H1 (cell line): ENCODE data around the gene PTDSS2. TPM values are rescaled to one million over a fixed set of nuclear protein-coding genes. Genes with fewer than 3 reads are reported as not detected.

Experiments used
- CTCF ChIA-PET: fragments of 300-600 bp; sonication (Branson Sonifier 250); formaldehyde crosslinking; loops from one replicate; lab custom pipeline; 2021; ENCODE audit not compliant: partially characterized antibody; lab: Charles Lee
- POLR2A ChIA-PET: fragments of 300-600 bp; sonication (Branson Sonifier 250); formaldehyde crosslinking; loops from one replicate; lab custom pipeline; 2021; ENCODE audit warnings: inconsistent platforms; ENCODE audit not compliant: partially characterized antibody; lab: Charles Lee
- DNase-seq, 2 experiments: peaks; one replicate each; pipeline versions ENCODE4 v3.0.0 to v3.0.0-alpha.2; 2010 to 2022; ENCODE audit warnings: low spot score in 2 of 2, low read depth in 1 of 2, mixed read lengths in 1 of 2
- FAIRE-seq: peaks from 2 replicates; lab custom pipeline; 2011; peaks lifted over from hg19 to GRCh38; lab: Jason Lieb, UNC
- H2AFZ ChIP-seq: 2 replicates; pipeline ENCODE4 v1.8.1; 2012; ENCODE audit warnings: low read length, inconsistent platforms
- H2AK5ac ChIP-seq: 2 replicates; pipeline ENCODE4 v1.6.1; 2013; ENCODE audit warnings: low read depth, low read length
- H2BK120ac ChIP-seq: replicated peaks from 2 replicates; pipeline ENCODE3; 2013; ENCODE audit warnings: low read depth, low read length, inconsistent platforms
- H2BK12ac ChIP-seq: 2 replicates; pipeline ENCODE4 v1.6.1; 2013; ENCODE audit warnings: low read depth, low read length
- H2BK15ac ChIP-seq: 2 replicates; pipeline ENCODE4 v1.6.1; 2013; ENCODE audit warnings: low read length
- H2BK20ac ChIP-seq: 2 replicates; pipeline ENCODE4 v1.6.1; 2013; ENCODE audit warnings: low read length
- H2BK5ac ChIP-seq: 2 replicates; pipeline ENCODE4 v1.6.1; 2013; ENCODE audit warnings: low read depth, low read length
- H3K14ac ChIP-seq: 2 replicates; pipeline ENCODE4 v1.6.1; 2013; ENCODE audit warnings: inconsistent platforms; ENCODE audit not compliant: insufficient read length
- H3K18ac ChIP-seq: 2 replicates; pipeline ENCODE4 v1.6.1; 2013; ENCODE audit warnings: low read length; ENCODE audit errors: extremely low read depth
- H3K23ac ChIP-seq: 2 replicates; pipeline ENCODE4 v1.6.1; 2013; ENCODE audit warnings: inconsistent platforms; ENCODE audit not compliant: insufficient read length
- H3K23me2 ChIP-seq: 2 replicates; pipeline ENCODE4 v1.6.1; 2013; ENCODE audit warnings: low read depth, low read length
- H3K27ac ChIP-seq: 2 replicates; pipeline ENCODE4 v1.6.1; 2011; ENCODE audit warnings: low read depth, low read length, inconsistent platforms
- H3K27me3 ChIP-seq, 4 experiments: replicated peaks in 1 of 4; 1 replicate in 1 of 4; 2 replicates in 3 of 4; pipeline versions ENCODE4 v1.6.1 to v1.8.1; 2011 to 2013; ENCODE audit warnings: low read length in 3 of 4, mild to moderate bottlenecking in 3 of 4, inconsistent platforms in 2 of 4, mixed read lengths in 2 of 4, moderate library complexity in 1 of 4; ENCODE audit not compliant: control insufficient read depth in 3 of 4, insufficient read depth in 3 of 4; ENCODE audit errors: extremely low read depth in 1 of 4
- H3K36me3 ChIP-seq, 4 experiments: 2 replicates each; pipeline versions ENCODE4 v1.6.1 to v1.8.1; 2011 to 2013; ENCODE audit warnings: mild to moderate bottlenecking in 4 of 4, low read length in 3 of 4, moderate library complexity in 2 of 4, control low read depth in 1 of 4, inconsistent platforms in 1 of 4; ENCODE audit not compliant: insufficient read depth in 4 of 4, control insufficient read depth in 2 of 4
- H3K4ac ChIP-seq: replicated peaks from 2 replicates; pipeline ENCODE3; 2013; ENCODE audit warnings: low read length, low read depth, mixed read lengths, inconsistent platforms; ENCODE audit not compliant: insufficient read length
- H3K4me1 ChIP-seq, 4 experiments: replicated peaks in 1 of 4; 1 replicate in 1 of 4; 2 replicates in 3 of 4; pipeline versions ENCODE4 v1.6.1 to v1.8.1; 2011 to 2013; ENCODE audit warnings: low read length in 3 of 4, inconsistent platforms in 2 of 4, mixed read lengths in 1 of 4; ENCODE audit not compliant: insufficient read depth in 4 of 4, control insufficient read depth in 3 of 4
- H3K4me2 ChIP-seq, 2 experiments: 2 replicates each; pipeline versions ENCODE4 v1.6.1 to v1.8.1; 2011 to 2013; ENCODE audit warnings: low read depth in 2 of 2, low read length in 2 of 2, control low read depth in 1 of 2, inconsistent platforms in 1 of 2, mild to moderate bottlenecking in 1 of 2; ENCODE audit not compliant: insufficient read depth in 1 of 2
- H3K4me3 ChIP-seq, 4 experiments: fragments of 200-600, 300-600 bp in 1 of 4; sonication (generic), shearing (Covaris generic), sonication (Bioruptor Twin) in 1 of 4; 2 replicates each; pipeline versions ENCODE4 v1.5.1 to v1.8.1; 2011 to 2016; ENCODE audit warnings: low read length in 4 of 4, low read depth in 3 of 4, control low read depth in 2 of 4, inconsistent platforms in 2 of 4, mild to moderate bottlenecking in 2 of 4, mixed read lengths in 1 of 4, moderate library complexity in 1 of 4; ENCODE audit not compliant: insufficient read depth in 2 of 4; ENCODE audit errors: extremely low read depth in 1 of 4
- H3K56ac ChIP-seq: replicated peaks from 2 replicates; pipeline ENCODE3; 2013; ENCODE audit warnings: low read depth, mild to moderate bottlenecking, mixed read lengths, low read length, inconsistent platforms; ENCODE audit not compliant: insufficient read length
- H3K79me1 ChIP-seq: 2 replicates; pipeline ENCODE4 v1.6.1; 2013; ENCODE audit warnings: low read depth, low read length, control low read depth
- H3K79me2 ChIP-seq, 2 experiments: 2 replicates each; pipeline versions ENCODE4 v1.6.1 to v1.8.1; 2012 to 2013; ENCODE audit warnings: low read length in 2 of 2, mild to moderate bottlenecking in 2 of 2, inconsistent platforms in 1 of 2; ENCODE audit not compliant: insufficient read depth in 2 of 2, control insufficient read depth in 1 of 2
- H3K9ac ChIP-seq, 4 experiments: replicated peaks in 1 of 4; 1 replicate in 1 of 4; 2 replicates in 3 of 4; pipeline versions ENCODE4 v1.6.1 to v1.8.1; 2011 to 2013; ENCODE audit warnings: low read depth in 3 of 4, low read length in 3 of 4, control low read depth in 2 of 4, mild to moderate bottlenecking in 2 of 4, moderate library complexity in 2 of 4, inconsistent platforms in 1 of 4; ENCODE audit errors: extremely low read depth in 1 of 4
- H3K9me3 ChIP-seq, 2 experiments: 2 replicates each; pipeline versions ENCODE4 v1.6.1 to v1.8.1; 2012 to 2013; ENCODE audit warnings: mild to moderate bottlenecking in 2 of 2, moderate library complexity in 2 of 2, control low read depth in 1 of 2, inconsistent platforms in 1 of 2, low read depth in 1 of 2, low read length in 1 of 2, mixed read lengths in 1 of 2; ENCODE audit not compliant: insufficient read depth in 2 of 2
- H4K20me1 ChIP-seq, 2 experiments: replicated peaks in 1 of 2; 2 replicates each; pipeline versions ENCODE3 to v1.8.1; 2011 to 2013; ENCODE audit warnings: inconsistent platforms in 2 of 2, low read length in 2 of 2, mild to moderate bottlenecking in 1 of 2; ENCODE audit not compliant: insufficient read depth in 2 of 2, control insufficient read depth in 1 of 2
- H4K5ac ChIP-seq: 2 replicates; pipeline ENCODE4 v1.6.1; 2013; ENCODE audit warnings: low read length, low read depth, mixed read lengths, inconsistent platforms; ENCODE audit not compliant: insufficient read length
- H4K8ac ChIP-seq: 2 replicates; pipeline ENCODE4 v1.8.0; 2013; ENCODE audit warnings: mild to moderate bottlenecking, moderate library complexity, low read length, inconsistent platforms; ENCODE audit not compliant: insufficient read depth; ENCODE audit errors: extremely low read depth
- H4K91ac ChIP-seq: replicated peaks from 2 replicates; pipeline ENCODE3; 2013; ENCODE audit warnings: low read length, mixed read lengths, inconsistent platforms; ENCODE audit not compliant: insufficient read length
- ATF2 ChIP-seq: IDR thresholded peaks from 2 replicates; pipeline ENCODE4 v1.6.1; 2012; ENCODE audit warnings: low read length, inconsistent platforms
- CBX5 ChIP-seq: fragments of 300-800, 300-1000 bp; sonication (generic); IDR thresholded peaks from 2 replicates; pipeline ENCODE4 v1.7.1; 2016; ENCODE audit warnings: antibody characterized with exemption, low read length, low read depth
- CBX8 ChIP-seq: fragments of 300-800, 300-1000 bp; sonication (generic); IDR thresholded peaks from 2 replicates; pipeline ENCODE4 v1.7.1; 2016; ENCODE audit warnings: low read depth, low read length, borderline replicate concordance
- CREB1 ChIP-seq: IDR thresholded peaks from 2 replicates; pipeline ENCODE4 v1.6.1; 2012; ENCODE audit warnings: inconsistent platforms
- CTBP2 ChIP-seq: IDR thresholded peaks from 2 replicates; pipeline ENCODE4 v1.7.0; 2011; ENCODE audit warnings: borderline replicate concordance, mild to moderate bottlenecking, moderate library complexity, mixed read lengths, low read length; ENCODE audit not compliant: insufficient read depth, insufficient read length
- GTF2F1 ChIP-seq: IDR thresholded peaks from 2 replicates; pipeline ENCODE4 v1.6.1; 2012; ENCODE audit warnings: low read depth, low read length, improper control_type of control experiment, borderline replicate concordance
- JUN ChIP-seq: IDR thresholded peaks from 2 replicates; pipeline ENCODE4 v1.6.1; 2011; ENCODE audit warnings: low read depth, mild to moderate bottlenecking, improper control_type of control experiment, low read length
- JUND ChIP-seq: IDR thresholded peaks from 2 replicates; pipeline ENCODE4 v1.6.1; 2011; ENCODE audit warnings: mild to moderate bottlenecking, improper control_type of control experiment, low read length
- KDM4A ChIP-seq: IDR thresholded peaks from one replicate; pipeline ENCODE4 v1.7.1; 2012; ENCODE audit warnings: low read depth, mild to moderate bottlenecking, moderate library complexity, low read length, inconsistent platforms; ENCODE audit not compliant: severe bottlenecking
- NRF1 ChIP-seq: IDR thresholded peaks from 2 replicates; pipeline ENCODE4 v1.6.1; 2011; ENCODE audit warnings: mild to moderate bottlenecking, low read depth, low read length, improper control_type of control experiment
- RFX5 ChIP-seq: IDR thresholded peaks from 2 replicates; pipeline ENCODE4 v1.6.1; 2011; ENCODE audit warnings: low read depth, low read length, improper control_type of control experiment, borderline replicate concordance
- TAF1 ChIP-seq: IDR thresholded peaks from 2 replicates; pipeline ENCODE4 v1.6.1; 2011; ENCODE audit warnings: mild to moderate bottlenecking, low read depth, low read length
- WGBS, 2 experiments: shearing (Covaris generic) in 1 of 2; methylation state at CpG; one replicate each; pipeline versions ENCODE4 v1.1.6 to v1.1.7; 2013 to 2015; ENCODE audit warnings: low lambda C conversion rate in 2 of 2, mixed read lengths in 2 of 2, inconsistent platforms in 1 of 2, low coverage in 1 of 2, missing lambda C conversion rate in 1 of 2; ENCODE audit not compliant: insufficient replicate concordance in 2 of 2, insufficient coverage in 1 of 2, insufficient read length in 1 of 2; ENCODE audit errors: extremely low coverage in 1 of 2, missing lambda C conversion rate in 1 of 2; 5-methylcytosine and 5-hydroxymethylcytosine counted together
- polyA plus RNA-seq, 7 experiments: library from polyadenylated mRNA; depleted of rRNA in 3 of 7; stranded (reverse) in 5 of 7; unstranded in 2 of 7; fragments of >200 nt in 5 of 7; fragments of 200-250 nt in 2 of 7; gene quantifications; 1 replicate in 5 of 7; 2 replicates in 1 of 7; 4 replicates in 1 of 7; pipeline versions ENCODE4 v1.2.1 to v1.2.3, GENCODE V29; 2011 to 2013; ENCODE audit warnings: missing spikeins in 2 of 7, mixed read lengths in 2 of 7
- total RNA-seq: library from RNA; stranded (reverse); fragmentation: NEBNext Ultra II Directional; extraction: Animal tissue kit (Norgen Biotek cat#: 25700); gene quantifications from 2 replicates; pipeline ENCODE4 v1.2.1, GENCODE V29; 2021

The PTDSS2 gene
- total and polyA plus RNA-seq, 2 of the 8 experiments (the other 6 are each of a cell fraction or from before 2014, with no cell fraction given): 48.7 to 68.2 TPM

DNA sequence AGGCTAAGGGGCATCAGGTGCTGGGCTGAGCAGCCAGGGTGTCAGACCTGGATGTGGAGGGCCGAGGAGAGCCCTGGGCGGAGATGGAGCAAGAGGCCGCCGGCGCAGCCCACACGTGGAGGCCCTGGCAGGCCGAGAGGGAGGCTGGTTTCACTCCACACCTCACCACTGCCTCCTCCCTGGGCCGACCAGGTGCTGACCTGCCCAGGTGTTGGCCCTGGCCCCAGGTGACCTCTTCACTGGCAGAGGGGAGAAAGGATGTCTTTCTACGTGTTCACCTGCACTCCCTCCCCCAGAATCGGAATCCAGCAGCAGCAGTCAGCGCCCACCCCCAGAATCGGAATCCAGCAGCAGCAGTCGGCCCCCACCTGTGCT is 9.0 kb upstream of the PTDSS2 start:
- Histone ChIP-seq H4K5ac (no peak overlapping the region), H2AFZ (no peak overlapping the region), H3K9me3 (peaks cover 6 to 10% of the 10 kb centered on the region in 2 experiments; a peak in 3 of 4 replicates), H3K4me3 (peak overlapping the region in 1 of 4 experiments; percentile 63; a peak in 2 of 8 replicates), H3K9ac (no peak overlapping the region), H3K4me2 (peak overlapping the region; percentile 39 to 66; a peak in 3 of 4 replicates), H3K4ac (no peak overlapping the region), H3K56ac (no peak overlapping the region), H3K27ac (no peak overlapping the region), H3K79me1 (no peaks in the 10 kb centered on the region), H4K20me1 (no peaks in the 10 kb centered on the region), H3K4me1 (peaks cover 0 to 18% (median 7%) of the 10 kb centered on the region in 4 experiments; a peak in 5 of 7 replicates), H4K91ac (peak overlapping the region; percentile 81), H3K23me2 (peaks cover 2% of the 10 kb centered on the region; the same call in 1 of the 2 replicates), H4K8ac (no peak overlapping the region), H3K27me3 (no peaks in the 10 kb centered on the region), H2AK5ac (peak overlapping the region; percentile 24; the same call in 1 of the 2 replicates), H2BK15ac (no peak overlapping the region), H3K23ac (no peak overlapping the region), H2BK5ac (no peak overlapping the region), H3K18ac (peak overlapping the region; percentile 71; the same call in 1 of the 2 replicates), H2BK20ac (no peak overlapping the region), H2BK120ac (peak overlapping the region; percentile 72), H2BK12ac (0 out of 2 replicates have a peak overlapping the region, but pooled peaks have one; percentile 17), H3K14ac (no peak overlapping the region), H3K36me3 (0 out of 8 replicates have a peak, but pooled peaks cover 0 to 2% (median 0%) of the 10 kb centered on the region in 4 experiments), H3K79me2 (no peaks in the 10 kb centered on the region)
- 76% methylated on average over 13 of the region's 13 CpGs; no CpG with 5 or more reads in 1 of the 2 experiments for WGBS, 2 experiments
- FAIRE-seq: no peak
- ChIA-PET POLR2A (interaction anchor here (1.1 to 3.6 kb wide), 4 partner anchors 9 to 34 kb away, joined by 4 to 21 read pairs (median 8); partner anchors contain the start of gene PTDSS2), CTCF (interaction anchor here (0.6 to 2.1 kb wide), 12 partner anchors 10 to 219 kb away, joined by 3 to 5 read pairs (median 3); no protein-coding TSS in a partner anchor)
- DNase-seq: no peak
- TF ChIP-seq CBX8 (no peak), NRF1 (no peak), CBX5 (no peak), RFX5 (no peak), KDM4A (no peak), GTF2F1 (no peak), CREB1 (no peak), TAF1 (no peak), CTBP2 (no peak), JUND (no peak), JUN (no peak), ATF2 (no peak)
